Hepatic stellate cell (primary cell): ENCODE results near the gene MCUB.
"Not testable (repeated sequence)": the region's sequence is repeated elsewhere in the genome, so short reads cannot be mapped to it uniquely, and the experiment has no call there.

Experiments used
- DNase-seq: peaks from one replicate; pipeline ENCODE4 v3.0.0; 2011; ENCODE audit warnings: low spot score

The MCUB gene

DNA sequence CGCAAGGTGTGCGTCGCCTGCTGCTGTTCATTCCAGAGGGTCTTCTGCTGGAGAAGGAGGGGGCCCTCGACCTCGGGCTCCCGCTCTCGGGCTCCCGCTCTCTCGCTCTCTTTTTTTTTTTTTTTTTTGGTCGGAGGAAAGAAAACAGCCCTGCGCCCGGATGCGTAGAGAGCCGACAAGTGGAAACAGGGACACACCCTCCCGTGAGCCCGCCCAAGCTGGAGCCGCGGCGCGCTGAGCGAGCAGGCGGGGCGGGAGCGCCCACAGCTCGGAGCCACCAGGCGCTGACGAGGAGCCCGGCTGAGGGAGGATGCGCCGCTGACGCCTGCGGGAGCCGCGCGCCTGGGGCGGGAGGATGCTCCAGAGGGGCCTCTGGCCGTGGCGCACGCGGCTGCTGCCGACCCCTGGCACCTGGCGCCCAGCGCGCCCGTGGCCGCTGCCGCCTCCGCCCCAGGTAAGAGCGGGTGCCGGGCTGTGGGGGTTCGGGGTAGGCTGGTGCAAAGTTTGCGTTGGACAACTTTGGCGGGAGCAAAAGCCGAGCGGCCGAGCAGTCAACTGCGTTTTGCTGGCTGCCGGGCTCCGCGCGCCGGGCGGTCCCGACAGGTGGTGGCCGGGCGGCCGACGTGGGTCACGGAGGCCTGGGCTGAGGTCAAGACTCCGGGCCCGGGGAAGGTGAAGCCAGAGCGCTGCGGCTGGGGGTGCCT lies at the start of gene MCUB:
TSS of gene MCUB (plus strand) at position 264 of the 704 bp plus-strand sequence. CDS start at position 356, 92 bp downstream.
- DNase-seq, result peak; percentile 90

- DNase-seq, result no peak
These were observed 49.4 kb upstream of the MCUB start for GRCh38 chr4:109510687-109511086.

DNA sequence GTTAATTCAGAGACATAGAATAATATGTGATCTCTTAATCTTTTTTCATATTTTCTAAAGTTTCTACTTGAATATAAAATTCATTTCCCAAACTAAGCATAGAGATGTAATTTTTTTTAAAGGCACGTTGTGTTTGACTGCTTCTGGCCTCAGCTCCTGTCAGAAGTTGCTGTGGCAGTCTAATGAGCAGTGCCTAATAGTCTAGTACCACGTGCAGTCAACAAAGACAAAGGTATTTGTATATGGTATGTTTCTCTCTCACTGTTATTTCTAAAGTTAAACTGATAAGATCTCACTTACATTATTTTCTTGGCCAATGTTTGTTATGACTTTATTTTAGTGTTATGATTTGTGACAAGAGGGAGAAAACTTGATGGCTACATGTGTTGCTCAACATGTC lies 48.6 kb upstream of the MCUB start:
- no peak for DNase-seq

DNA sequence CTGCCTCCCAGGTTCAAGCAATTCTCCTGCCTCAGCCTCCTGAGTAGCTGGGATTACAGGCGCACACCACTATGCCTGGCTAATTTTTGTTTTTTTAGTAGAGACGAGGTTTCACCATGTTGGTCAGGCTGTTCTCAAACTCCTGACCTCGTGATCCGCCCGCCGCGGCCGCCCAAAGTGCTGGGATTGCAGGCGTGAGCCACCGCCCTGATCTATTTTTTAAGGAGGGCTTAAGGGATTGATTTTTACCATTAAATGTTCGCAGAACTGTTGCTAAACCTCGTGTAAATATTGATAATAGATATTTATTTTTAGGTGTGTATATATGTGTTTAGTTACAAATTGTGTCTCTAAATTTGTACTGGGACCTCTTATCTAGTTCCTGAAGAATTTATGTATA lies 46.7 kb upstream of the MCUB start:
- DNase-seq, result not testable (repeated sequence)

DNA sequence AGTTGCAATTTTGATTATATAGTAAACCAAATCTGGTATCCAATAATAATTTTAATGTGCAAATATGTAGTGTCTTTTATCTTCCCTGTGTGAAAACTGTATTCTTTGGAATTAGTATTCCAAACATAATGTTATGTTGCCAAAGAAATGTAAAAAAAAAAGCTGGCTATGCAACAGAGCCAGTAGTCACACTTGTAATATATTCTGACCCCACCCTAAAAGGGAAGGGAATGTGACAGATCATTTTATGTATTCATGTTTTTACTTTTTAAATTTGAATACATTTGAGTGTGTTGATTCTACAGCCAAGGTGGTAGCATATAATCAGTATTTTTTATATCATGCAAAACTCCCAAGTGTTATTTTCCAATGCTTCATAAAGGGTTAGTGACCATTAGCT lies 27.9 kb upstream of the MCUB start:
- DNase-seq, result no peak

GRCh38 chr4:109545401-109545800 lies 14.6 kb upstream of the MCUB start:
- DNase-seq, result no peak

- no peak for DNase-seq
These were observed 12.7 kb upstream of the MCUB start for GRCh38 chr4:109547394-109547793.

DNA sequence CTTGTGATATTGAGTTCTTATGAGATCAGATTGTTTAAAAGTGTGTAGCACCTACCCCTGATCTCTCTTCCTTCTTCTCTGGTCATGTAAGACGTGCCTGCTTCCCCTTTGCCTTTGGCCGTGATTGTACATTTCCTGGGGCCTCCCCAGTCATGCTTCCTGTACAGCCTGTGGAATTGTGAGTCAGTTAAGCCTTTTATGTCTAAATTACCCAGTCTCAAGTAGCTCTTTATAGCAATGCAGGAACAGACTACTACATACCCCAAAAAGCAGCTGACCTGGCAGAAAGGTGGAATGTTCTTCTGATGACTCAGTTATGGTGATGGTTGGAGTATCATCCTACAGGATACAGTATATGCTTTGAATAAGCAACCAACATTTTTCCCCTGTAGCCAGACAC lies 11.4 kb upstream of the MCUB start:
- DNase-seq, result peak; percentile 20

DNA sequence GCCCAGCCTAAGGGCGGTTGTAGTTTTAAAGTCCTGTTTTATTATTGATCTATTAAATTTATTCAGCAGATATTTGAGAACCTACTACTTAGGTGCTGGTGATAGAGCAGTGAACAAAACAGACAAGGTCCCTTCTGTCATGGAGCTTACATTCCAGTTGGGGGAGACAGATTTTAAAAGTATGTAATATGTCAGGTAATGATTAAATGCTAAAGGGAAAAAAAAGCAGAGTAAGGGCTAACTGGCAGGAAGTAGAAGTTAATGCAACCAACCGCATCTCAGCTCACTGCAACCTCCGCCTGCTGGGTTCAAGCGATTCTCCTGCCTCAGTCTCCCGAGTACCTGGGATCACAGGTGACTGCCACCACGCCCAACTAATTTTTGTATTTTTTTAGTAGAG lies 7.8 kb upstream of the MCUB start:
- DNase-seq, result no peak

DNA sequence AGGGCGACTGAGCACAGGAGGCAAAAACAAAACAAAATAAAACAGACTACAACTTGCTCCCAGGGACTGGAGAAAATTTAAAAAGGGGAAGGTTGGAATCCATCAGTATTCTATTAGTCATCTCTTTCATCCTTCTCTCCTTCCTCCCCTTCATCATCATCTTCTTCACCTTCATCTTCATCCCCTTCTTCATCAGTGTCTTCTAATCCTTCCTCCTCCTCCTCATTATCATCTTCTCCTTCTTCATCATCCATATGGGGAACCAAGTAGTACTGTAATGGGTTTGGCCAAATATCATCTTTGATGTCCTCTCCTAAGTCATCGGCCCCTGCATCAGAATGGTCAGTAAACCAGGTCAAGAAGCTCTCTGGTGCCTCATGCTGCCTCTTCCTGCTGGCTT lies 6.9 kb upstream of the MCUB start:
- no peak for DNase-seq

DNA sequence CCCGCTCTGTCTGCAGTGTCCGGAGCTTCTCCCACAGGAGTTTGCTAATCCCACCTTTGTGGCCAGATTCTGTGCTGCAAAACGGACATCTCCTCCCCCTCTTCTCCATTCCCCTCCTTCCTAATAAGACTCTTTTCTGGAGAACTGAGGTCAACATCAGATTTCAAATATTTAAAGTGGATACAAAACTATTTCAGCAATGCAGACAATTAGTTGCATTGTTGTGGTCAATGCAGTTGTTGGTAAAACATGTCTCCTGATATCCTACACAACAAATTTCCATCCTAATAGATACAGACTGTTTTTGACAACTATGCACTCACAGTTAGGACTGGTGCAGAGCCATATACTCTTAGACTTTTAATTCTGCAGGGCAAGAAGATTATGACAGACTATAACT lies 5.1 kb upstream of the MCUB start:
- DNase-seq, result no peak

- no peak for DNase-seq
These were observed 2.6 kb upstream of the MCUB start for GRCh38 chr4:109557433-109557832.

- not testable (repeated sequence) for DNase-seq
These were observed 2.0 kb upstream of the MCUB start for GRCh38 chr4:109558095-109558494.

DNA sequence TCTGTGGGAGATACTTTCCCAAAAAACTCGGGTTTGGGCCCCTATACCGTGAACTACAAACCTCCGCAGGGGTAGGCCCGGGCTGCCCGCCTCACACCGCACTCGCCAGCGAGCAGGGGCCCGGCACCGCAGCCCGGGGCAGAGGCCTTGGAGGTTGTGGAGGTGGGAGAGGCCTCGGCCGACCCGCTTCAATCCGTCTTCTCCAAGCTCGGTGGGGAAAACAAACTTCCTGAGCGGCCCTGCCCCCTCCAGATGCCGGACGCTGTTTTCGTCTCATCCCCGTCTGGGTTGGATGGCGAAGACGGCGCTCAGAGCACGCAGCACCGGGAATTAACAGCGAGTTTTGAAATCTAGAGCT lies 442 bp upstream of the MCUB start:
- DNase-seq, result peak; percentile 32

DNA sequence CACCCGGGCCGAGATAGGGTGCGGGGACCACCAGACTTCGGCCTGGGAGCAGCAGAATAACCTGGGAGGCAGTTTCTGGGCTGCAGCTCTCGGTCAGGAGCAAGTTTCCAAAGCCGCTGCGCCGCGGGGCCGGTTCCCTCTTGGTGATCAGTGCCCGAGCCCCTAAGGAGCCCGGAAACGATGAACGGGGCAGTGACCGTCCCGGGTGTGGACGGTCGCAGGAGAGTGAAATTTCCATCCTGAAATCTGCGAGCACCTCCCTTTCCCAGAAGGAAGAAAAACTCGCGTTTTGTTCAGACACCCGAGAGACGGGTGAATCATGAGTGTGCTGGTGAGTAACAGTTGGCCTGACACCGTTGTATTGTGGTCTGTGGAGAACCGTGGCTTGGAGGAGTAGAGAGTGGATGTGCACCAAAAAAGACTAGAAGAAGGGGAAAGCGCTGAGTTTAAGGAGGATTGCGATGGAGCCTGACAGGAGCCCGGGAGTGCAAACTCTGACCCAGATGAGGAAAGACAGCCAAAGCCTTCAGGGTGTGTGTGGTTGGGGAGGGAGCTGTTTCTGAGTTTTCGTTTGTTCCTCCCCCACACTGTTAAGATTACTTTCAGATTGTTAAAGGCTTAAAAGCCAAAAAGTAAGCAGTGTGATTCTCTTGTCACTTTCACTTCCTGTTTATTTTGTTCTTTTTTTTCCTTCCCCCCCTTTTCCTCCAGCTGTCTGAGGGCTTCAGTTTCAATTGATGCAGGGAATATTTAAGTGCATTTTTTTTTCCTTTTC lies 828 bp downstream of the MCUB start:
- peak; percentile 80 for DNase-seq

DNA sequence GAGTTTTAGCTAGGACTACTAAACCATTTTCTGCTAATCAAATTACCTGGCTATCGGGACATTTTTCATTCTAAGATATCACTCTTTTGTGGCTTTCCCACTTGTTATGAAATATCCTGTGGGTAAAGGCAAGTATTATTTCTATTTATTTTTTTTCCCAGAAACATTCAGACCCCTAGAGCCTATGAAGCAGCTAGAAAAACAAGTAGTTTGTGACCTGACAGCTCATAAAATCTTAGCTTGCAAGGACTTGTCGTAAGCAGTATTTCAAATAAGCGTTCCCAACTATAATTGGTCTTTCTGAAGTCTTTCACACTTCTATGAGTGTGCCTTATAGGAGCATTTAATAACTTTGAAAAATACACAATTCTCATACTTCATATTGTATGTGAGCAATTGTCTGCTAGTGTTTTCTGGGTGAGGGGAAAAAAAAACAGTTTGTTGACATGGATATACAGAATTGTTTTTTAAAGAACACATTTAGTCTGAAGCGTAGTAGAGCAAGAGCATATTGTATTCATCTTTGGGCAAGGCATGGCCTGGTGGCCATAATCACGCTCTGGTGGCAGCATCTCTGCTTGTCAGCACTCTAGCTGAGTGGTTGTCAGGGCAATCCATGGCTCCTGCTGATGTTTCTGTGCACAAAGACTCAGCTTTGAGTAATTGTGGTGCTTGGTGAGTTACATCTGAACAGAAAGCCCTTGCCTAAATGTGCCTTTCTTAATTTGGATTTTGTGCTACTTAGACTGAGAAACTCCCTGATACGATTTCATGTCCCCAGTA lies 2.6 kb downstream of the MCUB start:
- no peak for DNase-seq

DNA sequence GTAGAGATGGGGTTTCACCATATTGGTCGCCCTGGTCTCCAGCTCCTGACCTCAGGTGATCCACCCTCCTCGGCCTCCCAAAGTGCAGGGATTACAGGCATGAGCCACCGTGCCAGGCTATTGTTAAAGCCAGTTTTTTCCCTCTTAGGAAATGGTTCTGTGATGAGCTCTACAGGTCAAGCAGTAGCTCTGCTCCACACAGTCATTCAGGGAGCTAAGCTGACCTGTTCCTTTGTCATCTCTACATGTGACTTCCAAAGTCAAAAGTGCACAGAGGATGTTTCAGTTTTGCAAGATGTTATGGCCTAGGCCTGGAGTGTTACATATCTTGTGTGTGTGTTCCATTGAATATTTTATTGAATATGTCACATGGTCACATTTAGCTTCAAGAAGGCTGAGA lies 11.4 kb downstream of the MCUB start:
- no peak for DNase-seq

DNA sequence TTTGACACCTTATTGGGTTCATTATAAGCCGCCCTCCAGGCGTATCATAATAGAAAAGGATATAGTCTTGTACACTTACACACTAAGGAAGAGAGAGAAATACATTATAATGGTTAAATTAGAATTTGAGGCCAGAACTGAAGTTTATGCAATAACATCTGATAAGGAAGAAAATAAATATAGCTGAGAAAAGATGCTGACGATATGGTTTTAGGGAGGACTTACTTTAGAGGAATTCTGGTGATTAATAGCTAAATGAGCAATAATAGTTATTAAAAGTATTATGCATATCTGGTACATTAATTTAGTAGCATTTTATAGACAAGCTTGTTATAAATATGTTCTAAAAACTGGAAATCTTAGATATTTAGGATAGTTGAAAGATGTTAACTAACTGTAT lies 12.1 kb downstream of the MCUB start:
- DNase-seq, result no peak

GRCh38 chr4:109574443-109574850 lies 14.4 kb downstream of the MCUB start:
- DNase-seq, result no peak

- no peak for DNase-seq
These were observed 15.1 kb downstream of the MCUB start for GRCh38 chr4:109574931-109575804.

GRCh38 chr4:109576462-109576861 lies 16.4 kb downstream of the MCUB start:
- DNase-seq, result no peak

- DNase-seq, result no peak
These were observed 18.8 kb downstream of the MCUB start for GRCh38 chr4:109578846-109579245.
